ENCODE data around the gene ACOT8.

DNA sequence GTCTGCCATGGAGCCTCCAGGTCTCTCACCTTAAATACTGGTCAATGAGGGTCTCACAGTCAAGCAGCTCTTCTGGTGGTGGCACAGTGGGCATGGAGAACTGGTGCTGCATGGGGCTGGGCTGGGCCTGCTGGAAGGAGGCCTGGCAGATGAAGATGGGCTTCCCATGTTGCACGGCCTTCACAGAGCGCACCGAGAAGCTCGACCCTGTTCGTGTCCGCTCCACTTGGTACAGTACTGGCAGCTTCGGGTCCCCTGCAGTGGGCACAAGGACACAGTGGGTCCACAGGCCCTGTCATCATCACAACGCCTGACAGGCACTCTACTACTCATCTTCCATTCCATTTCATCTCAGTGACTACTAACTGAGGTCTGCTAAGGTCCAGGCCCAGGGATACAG, 8.8 kb downstream of the ACOT8 start:
- TF ChIP-seq, protein P1, sequence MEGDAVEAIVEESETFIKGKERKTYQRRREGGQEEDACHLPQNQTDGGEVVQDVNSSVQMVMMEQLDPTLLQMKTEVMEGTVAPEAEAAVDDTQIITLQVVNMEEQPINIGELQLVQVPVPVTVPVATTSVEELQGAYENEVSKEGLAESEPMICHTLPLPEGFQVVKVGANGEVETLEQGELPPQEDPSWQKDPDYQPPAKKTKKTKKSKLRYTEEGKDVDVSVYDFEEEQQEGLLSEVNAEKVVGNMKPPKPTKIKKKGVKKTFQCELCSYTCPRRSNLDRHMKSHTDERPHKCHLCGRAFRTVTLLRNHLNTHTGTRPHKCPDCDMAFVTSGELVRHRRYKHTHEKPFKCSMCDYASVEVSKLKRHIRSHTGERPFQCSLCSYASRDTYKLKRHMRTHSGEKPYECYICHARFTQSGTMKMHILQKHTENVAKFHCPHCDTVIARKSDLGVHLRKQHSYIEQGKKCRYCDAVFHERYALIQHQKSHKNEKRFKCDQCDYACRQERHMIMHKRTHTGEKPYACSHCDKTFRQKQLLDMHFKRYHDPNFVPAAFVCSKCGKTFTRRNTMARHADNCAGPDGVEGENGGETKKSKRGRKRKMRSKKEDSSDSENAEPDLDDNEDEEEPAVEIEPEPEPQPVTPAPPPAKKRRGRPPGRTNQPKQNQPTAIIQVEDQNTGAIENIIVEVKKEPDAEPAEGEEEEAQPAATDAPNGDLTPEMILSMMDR (IDR thresholded peaks at IDR 0.05; ENCODE audit: insufficient read depth, low read length): no peak
- TF ChIP-seq GABPA (IDR thresholded peaks at IDR 0.05; ENCODE audit: low read depth): no peak

All from HL-60 (cell line).